NCI-H226 (cell line): ENCODE results near the gene RPA1.

Experiments used
- DNase-seq: peaks from one replicate; pipeline ENCODE4 v3.0.0-alpha.2; 2015

The RPA1 gene

DNA sequence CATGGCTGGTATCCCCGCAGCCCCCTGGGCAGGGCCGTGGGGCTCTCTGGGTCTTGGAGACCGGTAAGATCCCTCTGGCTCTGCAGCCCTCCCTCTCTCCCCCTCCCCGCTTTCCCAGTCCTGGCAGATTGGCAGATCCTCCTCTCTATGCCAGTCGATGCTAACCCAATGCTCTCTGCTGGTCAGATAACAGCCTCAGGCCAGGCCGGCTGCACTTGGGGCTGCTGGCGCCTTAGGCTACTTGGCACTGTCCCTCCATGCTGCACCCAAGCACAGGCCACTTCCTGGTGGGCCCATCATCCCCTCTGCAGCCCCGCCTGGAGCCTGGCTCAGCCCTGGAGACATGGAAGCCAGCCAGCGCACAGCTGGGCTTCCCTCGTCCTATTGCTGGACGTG lies 113.6 kb downstream of the RPA1 start:
- DNase-seq: no peak

GRCh38 chr17:1945621-1946020 lies 115.8 kb downstream of the RPA1 start:
- no peak for DNase-seq

DNA sequence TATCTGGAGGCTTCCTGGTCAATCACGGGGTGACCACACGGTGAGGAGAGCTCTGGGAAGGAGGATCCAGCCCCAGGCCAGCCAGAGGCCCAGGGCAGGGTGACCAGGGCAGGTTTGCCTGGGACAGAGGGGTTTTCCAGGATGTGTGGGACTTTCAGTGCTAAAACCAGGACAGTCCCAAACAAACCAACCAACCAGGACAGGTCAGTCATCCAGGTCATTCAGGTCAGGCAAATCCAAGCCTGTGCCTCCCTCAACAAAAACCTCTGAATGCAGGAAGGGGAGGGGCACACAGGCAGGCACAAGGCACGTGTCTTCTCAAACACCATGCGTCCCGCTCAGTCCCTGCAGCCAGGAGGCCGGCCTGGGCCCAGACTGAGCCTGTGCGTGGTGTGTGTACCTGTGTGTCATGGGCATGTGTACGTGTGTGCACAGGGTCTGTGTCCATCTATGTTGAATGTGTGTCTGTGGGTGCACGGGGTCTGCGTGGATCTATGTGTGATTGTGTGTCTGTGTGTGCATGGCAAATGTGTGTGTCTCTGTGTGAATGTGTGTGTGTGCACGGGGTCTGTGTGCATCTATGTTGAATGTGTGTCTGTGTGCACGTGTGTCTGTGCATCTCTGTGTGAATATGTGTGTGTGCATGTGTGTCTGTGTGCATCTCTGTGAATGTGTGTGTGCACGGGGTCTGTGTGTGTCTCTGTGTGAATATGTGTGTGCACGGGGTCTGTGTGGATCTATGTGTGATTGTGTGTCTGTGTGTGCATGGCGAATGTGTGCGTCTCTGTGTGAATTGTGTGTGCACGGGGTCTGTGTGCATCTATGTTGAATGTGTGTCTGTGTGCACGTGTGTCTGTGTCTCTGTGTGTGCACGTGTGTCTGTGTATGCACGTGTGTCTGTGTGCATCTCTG lies 116.5 kb downstream of the RPA1 start:
- no peak for DNase-seq

- no peak for DNase-seq
These were observed 117.5 kb downstream of the RPA1 start for GRCh38 chr17:1947229-1947742.

DNA sequence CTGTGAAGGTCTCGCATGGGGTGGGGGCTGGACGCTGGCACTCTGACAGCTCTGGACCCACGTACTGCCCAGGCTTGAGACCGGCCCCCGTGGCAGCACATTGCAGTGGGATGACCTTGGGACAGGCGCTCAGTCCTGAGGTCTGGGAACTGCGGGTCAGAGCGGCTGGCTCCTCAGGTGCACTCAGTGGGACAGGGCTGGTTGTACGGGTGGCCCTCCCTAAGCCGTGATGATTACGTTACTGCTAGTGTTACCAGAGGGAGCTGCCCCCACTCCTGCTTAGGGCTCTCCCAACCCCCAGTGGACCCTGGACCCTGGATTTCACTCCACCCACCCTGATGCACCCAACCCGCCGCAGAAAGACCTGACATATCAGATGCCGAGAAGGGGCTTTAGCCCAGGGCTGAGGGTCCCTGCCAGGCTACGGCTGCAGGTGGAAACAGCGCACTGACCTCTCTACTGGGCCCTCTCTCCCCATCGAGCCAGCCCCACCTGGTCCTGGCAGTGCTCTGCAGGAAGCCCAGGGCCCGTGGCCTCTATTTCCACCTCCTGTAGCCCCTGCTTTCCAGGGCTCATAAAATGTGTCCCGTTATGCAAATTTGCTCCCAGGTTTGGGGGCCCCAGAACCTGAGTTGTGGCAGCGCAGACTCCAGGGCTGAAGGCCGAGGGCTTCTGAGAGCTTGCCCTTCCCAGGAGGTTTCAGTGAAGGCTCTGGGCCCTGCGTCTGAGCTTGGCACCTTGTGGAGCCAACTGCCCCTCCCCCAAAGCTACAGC lies 118.1 kb downstream of the RPA1 start:
- no peak for DNase-seq

GRCh38 chr17:1948517-1948825 lies 118.7 kb downstream of the RPA1 start:
- no peak for DNase-seq
